Bronchial epithelial cell (primary cell): ENCODE measurements around the gene AP3S2. TPM values are rescaled to one million over a fixed set of nuclear protein-coding genes. Genes with fewer than 3 reads are reported as not detected.

Source experiments
- DNase-seq: peaks from one replicate; pipeline ENCODE4 v3.0.0-alpha.2; 2010; ENCODE audit warnings: low read depth
- FAIRE-seq: peaks from 2 replicates; lab custom pipeline; 2011; peaks lifted over from hg19 to GRCh38; lab: Jason Lieb, UNC
- H3K27me3 ChIP-seq: 2 replicates; pipeline ENCODE4 v1.5.1; 2011; ENCODE audit warnings: low read length; ENCODE audit not compliant: control insufficient read depth, insufficient read depth
- H3K36me3 ChIP-seq: 2 replicates; pipeline ENCODE4 v1.5.1; 2011; ENCODE audit warnings: low read length; ENCODE audit not compliant: control insufficient read depth, insufficient read depth
- H3K4me3 ChIP-seq: 2 replicates; pipeline ENCODE4 v1.5.1; 2011; ENCODE audit warnings: mild to moderate bottlenecking, low read depth, low read length, control low read depth
- CTCF ChIP-seq: IDR thresholded peaks from 2 replicates; pipeline ENCODE4 v1.5.1; 2011; ENCODE audit warnings: mild to moderate bottlenecking, moderate library complexity, low read length, control low read depth, inconsistent platforms; ENCODE audit not compliant: insufficient read depth, severe bottlenecking
- total RNA-seq: library from RNA; depleted of rRNA; stranded (reverse); fragments of >200 nt; gene quantifications from 2 replicates; pipeline ENCODE4 v1.2.1, GENCODE V29; 2014

The AP3S2 gene
- total RNA-seq, 1 donor from 2014 or later, result 51.3 TPM

- Histone ChIP-seq H3K4me3 (no peak overlapping the region), H3K27me3 (peaks cover 14% of the 10 kb centered on the region), H3K36me3 (no peaks in the 10 kb centered on the region)
- no peak for TF ChIP-seq CTCF
- FAIRE-seq (no peak), DNase-seq (no peak)
Measured at GRCh38 chr15:89810837-89811236, 83.0 kb downstream of the AP3S2 start.

- Histone ChIP-seq H3K36me3 (no peaks in the 10 kb centered on the region), H3K27me3 (peaks cover 10% of the 10 kb centered on the region), H3K4me3 (no peak overlapping the region)
- FAIRE-seq (no peak), DNase-seq (no peak)
- TF ChIP-seq CTCF, result no peak
Measured at GRCh38 chr15:89809787-89810148, 84.0 kb downstream of the AP3S2 start.

- TF ChIP-seq CTCF, result no peak
- Histone ChIP-seq H3K4me3 (no peak overlapping the region), H3K36me3 (no peaks in the 10 kb centered on the region), H3K27me3 (peaks cover 6% of the 10 kb centered on the region)
- DNase-seq, result no peak
- FAIRE-seq, result no peak
Measured at GRCh38 chr15:89809093-89809786, 84.6 kb downstream of the AP3S2 start.

GRCh38 chr15:89808160-89808870, 85.5 kb downstream of the AP3S2 start:
- no peak for FAIRE-seq
- Histone ChIP-seq H3K36me3 (no peaks in the 10 kb centered on the region), H3K4me3 (no peak overlapping the region), H3K27me3 (no peaks in the 10 kb centered on the region)
- TF ChIP-seq CTCF, result no peak
- peak; percentile 17 for DNase-seq

- DNase-seq (no peak), FAIRE-seq (no peak)
- TF ChIP-seq CTCF, result no peak
- no peaks in the 10 kb centered on the region for H3K36me3 ChIP-seq
- no peak overlapping the region for H3K4me3 ChIP-seq
- no peaks in the 10 kb centered on the region for H3K27me3 ChIP-seq
Measured at GRCh38 chr15:89807689-89808088, 86.1 kb downstream of the AP3S2 start.
